Spleen (tissue), 7 donors: ENCODE measurements around the gene GRIN3B.

Experiments
- CTCF ChIP-seq, 11 experiments: fragments of 200-600 bp in 7 of 11; fragments of 450-650 bp in 4 of 11; sonication (generic) in 4 of 11; IDR thresholded peaks in 8 of 11; conservative IDR thresholded peaks in 3 of 11; 1 replicate in 7 of 11; 2 replicates in 4 of 11; pipeline versions ENCODE4 v1.4.0 to v1.8.0; 2016 to 2021; ENCODE audit warnings: antibody characterized with exemption in 11 of 11, inconsistent platforms in 4 of 11, mild to moderate bottlenecking in 1 of 11
- POLR2A ChIP-seq, 3 donors: fragments of 450-650 bp; IDR thresholded peaks; one replicate each; pipeline ENCODE4 v1.5.1; 2017; ENCODE audit warnings: antibody characterized with exemption in 3 of 3, mild to moderate bottlenecking in 1 of 3
- donor health status: DM: no; HTN: no; CAD: no; lungs with moderate emphysema.
- donor health status: DM: no; HTN: no; CAD: no.
- donor health status: DM: no; HTN: no; CAD: no.

GRCh38 chr19:953445-954271 is 46.6 kb upstream of the GRIN3B start:
- no peak for TF ChIP-seq POLR2A (IDR thresholded peaks at IDR 0.05)
- TF ChIP-seq CTCF (IDR thresholded peaks at IDR 0.05 in 8 of 11, conservative IDR thresholded peaks at IDR 0.05 in 3 of 11) = no peak
